HL-60 (cell line): Measurements from ENCODE around the gene ENPP3.

ENCODE experiments used
- DNase-seq, 2 experiments: peaks; one replicate each; pipeline ENCODE4 v3.0.0-alpha.2; 2010 to 2020; ENCODE audit warnings: low read depth in 1 of 2, low spot score in 1 of 2
- H3K27ac ChIP-seq: fragments of 250-450 bp; sonication (Bioruptor Pico); replicated peaks from 2 replicates; pipeline ENCODE4 v1.5.1; 2020; ENCODE audit warnings: mild to moderate bottlenecking, moderate library complexity
- H3K27me3 ChIP-seq: fragments of 250-450 bp; sonication (Bioruptor Pico); 2 replicates; pipeline ENCODE4 v1.5.1; 2021; ENCODE audit warnings: mild to moderate bottlenecking, moderate library complexity; ENCODE audit not compliant: insufficient read depth, poor library complexity, severe bottlenecking
- H3K4me3 ChIP-seq: replicated peaks from 2 replicates; pipeline ENCODE4 v1.5.1; 2011; ENCODE audit warnings: mild to moderate bottlenecking, control low read depth, low read length; ENCODE audit not compliant: insufficient read depth
- GABPA ChIP-seq: IDR thresholded peaks from 2 replicates; pipeline ENCODE4 v1.6.1; 2012; ENCODE audit warnings: low read depth
- POLR2AphosphoS5 ChIP-seq: IDR thresholded peaks from 2 replicates; pipeline ENCODE4 v1.6.1; 2012; ENCODE audit warnings: low read depth
- SPI1 ChIP-seq: IDR thresholded peaks from 2 replicates; pipeline ENCODE4 v1.6.1; 2012; ENCODE audit warnings: low read depth, mild to moderate bottlenecking, borderline replicate concordance
- TF ChIP-seq, protein P1 (sequence below): IDR thresholded peaks from 2 replicates; pipeline ENCODE4 v1.6.1; 2012; ENCODE audit warnings: low read depth; ENCODE audit not compliant: insufficient replicate concordance
- TF ChIP-seq, protein P2 (sequence below): IDR thresholded peaks from one replicate; pipeline ENCODE4 v1.5.1; 2011; ENCODE audit warnings: low read length, control low read depth, inconsistent platforms; ENCODE audit not compliant: insufficient read depth

ENPP3 gene

DNA sequence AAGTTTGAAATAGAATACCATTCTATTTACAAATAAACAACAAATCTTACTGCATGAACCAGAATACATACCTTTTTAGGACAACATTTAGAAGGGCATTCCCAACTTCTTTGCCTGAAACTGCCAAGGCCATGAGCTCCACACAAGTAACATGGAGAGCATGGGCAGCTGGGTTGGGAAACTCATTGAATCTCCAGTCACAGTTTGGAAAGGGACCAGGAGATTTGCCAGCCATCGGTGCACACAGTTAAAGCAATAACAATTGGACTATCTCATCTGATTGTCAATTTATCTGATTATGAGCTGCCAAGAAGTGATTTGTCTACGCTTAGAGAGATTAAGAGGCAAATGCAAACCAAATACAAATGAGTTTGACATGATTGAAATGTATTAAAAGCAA lies 44.2 kb upstream of the ENPP3 start:
- DNase-seq, result no peak
- no peak for TF ChIP-seq SPI1
- no peak for TF ChIP-seq GABPA
- TF ChIP-seq, protein P1, sequence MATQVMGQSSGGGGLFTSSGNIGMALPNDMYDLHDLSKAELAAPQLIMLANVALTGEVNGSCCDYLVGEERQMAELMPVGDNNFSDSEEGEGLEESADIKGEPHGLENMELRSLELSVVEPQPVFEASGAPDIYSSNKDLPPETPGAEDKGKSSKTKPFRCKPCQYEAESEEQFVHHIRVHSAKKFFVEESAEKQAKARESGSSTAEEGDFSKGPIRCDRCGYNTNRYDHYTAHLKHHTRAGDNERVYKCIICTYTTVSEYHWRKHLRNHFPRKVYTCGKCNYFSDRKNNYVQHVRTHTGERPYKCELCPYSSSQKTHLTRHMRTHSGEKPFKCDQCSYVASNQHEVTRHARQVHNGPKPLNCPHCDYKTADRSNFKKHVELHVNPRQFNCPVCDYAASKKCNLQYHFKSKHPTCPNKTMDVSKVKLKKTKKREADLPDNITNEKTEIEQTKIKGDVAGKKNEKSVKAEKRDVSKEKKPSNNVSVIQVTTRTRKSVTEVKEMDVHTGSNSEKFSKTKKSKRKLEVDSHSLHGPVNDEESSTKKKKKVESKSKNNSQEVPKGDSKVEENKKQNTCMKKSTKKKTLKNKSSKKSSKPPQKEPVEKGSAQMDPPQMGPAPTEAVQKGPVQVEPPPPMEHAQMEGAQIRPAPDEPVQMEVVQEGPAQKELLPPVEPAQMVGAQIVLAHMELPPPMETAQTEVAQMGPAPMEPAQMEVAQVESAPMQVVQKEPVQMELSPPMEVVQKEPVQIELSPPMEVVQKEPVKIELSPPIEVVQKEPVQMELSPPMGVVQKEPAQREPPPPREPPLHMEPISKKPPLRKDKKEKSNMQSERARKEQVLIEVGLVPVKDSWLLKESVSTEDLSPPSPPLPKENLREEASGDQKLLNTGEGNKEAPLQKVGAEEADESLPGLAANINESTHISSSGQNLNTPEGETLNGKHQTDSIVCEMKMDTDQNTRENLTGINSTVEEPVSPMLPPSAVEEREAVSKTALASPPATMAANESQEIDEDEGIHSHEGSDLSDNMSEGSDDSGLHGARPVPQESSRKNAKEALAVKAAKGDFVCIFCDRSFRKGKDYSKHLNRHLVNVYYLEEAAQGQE, result no peak
- no peak for TF ChIP-seq POLR2AphosphoS5
- TF ChIP-seq, protein P2, sequence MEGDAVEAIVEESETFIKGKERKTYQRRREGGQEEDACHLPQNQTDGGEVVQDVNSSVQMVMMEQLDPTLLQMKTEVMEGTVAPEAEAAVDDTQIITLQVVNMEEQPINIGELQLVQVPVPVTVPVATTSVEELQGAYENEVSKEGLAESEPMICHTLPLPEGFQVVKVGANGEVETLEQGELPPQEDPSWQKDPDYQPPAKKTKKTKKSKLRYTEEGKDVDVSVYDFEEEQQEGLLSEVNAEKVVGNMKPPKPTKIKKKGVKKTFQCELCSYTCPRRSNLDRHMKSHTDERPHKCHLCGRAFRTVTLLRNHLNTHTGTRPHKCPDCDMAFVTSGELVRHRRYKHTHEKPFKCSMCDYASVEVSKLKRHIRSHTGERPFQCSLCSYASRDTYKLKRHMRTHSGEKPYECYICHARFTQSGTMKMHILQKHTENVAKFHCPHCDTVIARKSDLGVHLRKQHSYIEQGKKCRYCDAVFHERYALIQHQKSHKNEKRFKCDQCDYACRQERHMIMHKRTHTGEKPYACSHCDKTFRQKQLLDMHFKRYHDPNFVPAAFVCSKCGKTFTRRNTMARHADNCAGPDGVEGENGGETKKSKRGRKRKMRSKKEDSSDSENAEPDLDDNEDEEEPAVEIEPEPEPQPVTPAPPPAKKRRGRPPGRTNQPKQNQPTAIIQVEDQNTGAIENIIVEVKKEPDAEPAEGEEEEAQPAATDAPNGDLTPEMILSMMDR, result no peak
- Histone ChIP-seq H3K27me3 (no peaks in the 10 kb centered on the region), H3K27ac (no peak overlapping the region), H3K4me3 (no peak overlapping the region)

DNA sequence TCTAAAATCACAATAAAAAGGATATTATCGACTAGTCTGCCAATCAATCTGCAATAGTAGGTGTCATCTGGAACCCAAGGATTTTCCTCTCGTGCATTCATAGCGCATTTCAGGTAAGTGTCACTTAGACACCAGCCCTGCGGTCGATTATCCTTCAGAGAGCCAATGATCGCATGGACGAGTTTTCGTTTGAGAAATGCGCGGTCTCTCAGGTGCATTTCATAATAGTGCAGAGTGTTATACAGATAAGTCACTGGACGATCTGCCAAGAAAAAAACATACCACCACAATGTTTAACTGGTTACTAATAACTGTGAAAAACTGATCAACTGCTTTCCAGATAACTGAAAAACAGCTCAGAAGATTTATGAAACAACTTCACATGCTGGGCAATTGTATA lies 43.0 kb upstream of the ENPP3 start:
- Histone ChIP-seq H3K27ac (no peak overlapping the region), H3K27me3 (no peaks in the 10 kb centered on the region), H3K4me3 (no peak overlapping the region)
- TF ChIP-seq POLR2AphosphoS5, result no peak
- TF ChIP-seq GABPA, result no peak
- TF ChIP-seq, protein P1, result no peak
- no peak for TF ChIP-seq SPI1
- TF ChIP-seq, protein P2, result no peak
- no peak for DNase-seq

DNA sequence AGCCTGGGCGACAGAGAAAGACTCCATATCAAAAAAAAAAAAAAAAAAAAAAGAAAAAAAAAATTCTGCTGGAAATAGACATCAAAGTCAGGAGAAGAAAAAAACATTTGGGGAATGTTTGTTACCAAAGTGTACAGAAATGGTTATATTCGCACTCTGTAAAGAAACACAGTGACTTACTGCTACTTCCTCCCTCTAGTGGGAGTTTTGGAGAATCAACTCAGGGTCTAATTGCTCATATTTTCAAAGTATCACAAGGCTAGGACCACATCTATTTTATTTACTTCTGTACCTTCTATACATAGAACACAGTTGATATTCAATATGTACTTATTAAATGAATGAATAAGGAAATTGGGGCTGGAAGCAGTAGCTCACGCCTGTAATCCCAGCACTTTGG lies 39.7 kb upstream of the ENPP3 start:
- no peak for DNase-seq

More for the DNA sequence above, 39.7 kb upstream of the ENPP3 start:
- Histone ChIP-seq H3K4me3 (no peak overlapping the region), H3K27me3 (no peaks in the 10 kb centered on the region), H3K27ac (no peak overlapping the region)
- TF ChIP-seq, protein P1, result no peak
- TF ChIP-seq SPI1, result 0 out of 2 replicates have a peak, but pooled peaks have one; percentile 12
